GM08714 (cell line): ENCODE data around the gene LDLRAD3.

Experiments used
- H3K4me3 ChIP-seq: fragments of 200-500 bp; sonication (Bioruptor generic); 2 replicates; pipeline ENCODE4 v1.5.1; 2014; ENCODE audit warnings: mild to moderate bottlenecking, low read length, inconsistent platforms
- ZNF274 ChIP-seq: IDR thresholded peaks from 2 replicates; pipeline ENCODE4 v1.6.1; 2012; ENCODE audit warnings: mild to moderate bottlenecking, low read depth, low read length

LDLRAD3 gene

GRCh38 chr11:35934981-35935380, 8.9 kb upstream of the LDLRAD3 start:
- H3K4me3 ChIP-seq: no peak overlapping the region
- no peak for TF ChIP-seq ZNF274

- no peak for TF ChIP-seq ZNF274
- H3K4me3 ChIP-seq: no peak overlapping the region
Observed at GRCh38 chr11:35935390-35935789, 8.5 kb upstream of the LDLRAD3 start.

GRCh38 chr11:35937111-35937510, 6.8 kb upstream of the LDLRAD3 start:
- no peak for TF ChIP-seq ZNF274

GRCh38 chr11:35937700-35938099, 6.2 kb upstream of the LDLRAD3 start:
- no peak for TF ChIP-seq ZNF274
- no peak overlapping the region for H3K4me3 ChIP-seq

More at GRCh38 chr11:35937111-35937510, 6.8 kb upstream of the LDLRAD3 start:
- H3K4me3 ChIP-seq: no peak overlapping the region

GRCh38 chr11:35938231-35938630, 5.6 kb upstream of the LDLRAD3 start:
- H3K4me3 ChIP-seq: no peak overlapping the region
- no peak for TF ChIP-seq ZNF274

GRCh38 chr11:35943309-35943708, 553 bp upstream of the LDLRAD3 start:
- TF ChIP-seq ZNF274: no peak
- peak overlapping the region; percentile 57; the same call in 1 of the 2 replicates for H3K4me3 ChIP-seq

GRCh38 chr11:35944503-35945136, 758 bp downstream of the LDLRAD3 start:
- TF ChIP-seq ZNF274: no peak
- peak overlapping the region; percentile 49; the same call in 1 of the 2 replicates for H3K4me3 ChIP-seq

GRCh38 chr11:35945137-35945518, 1.3 kb downstream of the LDLRAD3 start:
- no peak overlapping the region for H3K4me3 ChIP-seq
- no peak for TF ChIP-seq ZNF274

- TF ChIP-seq ZNF274: no peak
- H3K4me3 ChIP-seq: no peak overlapping the region
Observed at GRCh38 chr11:35946766-35947165, 2.9 kb downstream of the LDLRAD3 start.

- no peak for TF ChIP-seq ZNF274
- H3K4me3 ChIP-seq: no peak overlapping the region
Observed at GRCh38 chr11:35947437-35947836, 3.6 kb downstream of the LDLRAD3 start.

- no peak overlapping the region for H3K4me3 ChIP-seq
- no peak for TF ChIP-seq ZNF274
Observed at GRCh38 chr11:35949242-35949641, 5.4 kb downstream of the LDLRAD3 start.

- TF ChIP-seq ZNF274: no peak
- no peak overlapping the region for H3K4me3 ChIP-seq
Observed at GRCh38 chr11:35950082-35950481, 6.2 kb downstream of the LDLRAD3 start.

- TF ChIP-seq ZNF274: no peak
Observed at GRCh38 chr11:35951680-35952079, 7.8 kb downstream of the LDLRAD3 start.

GRCh38 chr11:35953081-35953760, 9.4 kb downstream of the LDLRAD3 start:
- no peak overlapping the region for H3K4me3 ChIP-seq
- no peak for TF ChIP-seq ZNF274

More at GRCh38 chr11:35951680-35952079, 7.8 kb downstream of the LDLRAD3 start:
- no peak overlapping the region for H3K4me3 ChIP-seq

GRCh38 chr11:35954205-35954604, 10.3 kb downstream of the LDLRAD3 start:
- H3K4me3 ChIP-seq: no peak overlapping the region
- no peak for TF ChIP-seq ZNF274
